ENCODE results near the gene TMEM250.

Gene TMEM250

GRCh38 chr9:136093995-136094881 is 24.4 kb downstream of the TMEM250 start:
- peak; percentile 33 for DNase-seq

- DNase-seq, result no peak
Measured at GRCh38 chr9:136093346-136093986, 25.2 kb downstream of the TMEM250 start.

GRCh38 chr9:136092741-136093140 is 25.9 kb downstream of the TMEM250 start:
- DNase-seq, result no peak

GRCh38 chr9:136092353-136092650 is 26.4 kb downstream of the TMEM250 start:
- DNase-seq, result no peak

GRCh38 chr9:136091582-136092352 is 26.9 kb downstream of the TMEM250 start:
- no peak for DNase-seq

GRCh38 chr9:136090768-136091581 is 27.7 kb downstream of the TMEM250 start:
- no peak for DNase-seq

GRCh38 chr9:136090056-136090735 is 28.5 kb downstream of the TMEM250 start:
- DNase-seq, result no peak

- no peak for DNase-seq
Measured at GRCh38 chr9:136089697-136090045, 29.0 kb downstream of the TMEM250 start.

GRCh38 chr9:136088939-136089696 is 29.6 kb downstream of the TMEM250 start:
- DNase-seq, result no peak

GRCh38 chr9:136088481-136088938 is 30.2 kb downstream of the TMEM250 start:
- DNase-seq, result no peak

- no peak for DNase-seq
Measured at GRCh38 chr9:136087741-136088480, 30.8 kb downstream of the TMEM250 start.

GRCh38 chr9:136086951-136087740 is 31.5 kb downstream of the TMEM250 start:
- no peak for DNase-seq

GRCh38 chr9:136086213-136086881 is 32.3 kb downstream of the TMEM250 start:
- DNase-seq, result no peak

- no peak for DNase-seq
Measured at GRCh38 chr9:136085815-136086212, 32.9 kb downstream of the TMEM250 start.

GRCh38 chr9:136084063-136084944 is 34.4 kb downstream of the TMEM250 start:
- no peak for DNase-seq

- no peak for DNase-seq
Measured at GRCh38 chr9:136083558-136084062, 35.1 kb downstream of the TMEM250 start.

- peak; percentile 75 for DNase-seq
Measured at GRCh38 chr9:136082496-136083361, 35.9 kb downstream of the TMEM250 start.
